ENCODE results near the gene C4BPA. TPM values are rescaled to one million over a fixed set of nuclear protein-coding genes. Genes with fewer than 3 reads are reported as not detected.

Gene C4BPA
- polyA plus RNA-seq, 1 donor: 0.17 TPM

DNA sequence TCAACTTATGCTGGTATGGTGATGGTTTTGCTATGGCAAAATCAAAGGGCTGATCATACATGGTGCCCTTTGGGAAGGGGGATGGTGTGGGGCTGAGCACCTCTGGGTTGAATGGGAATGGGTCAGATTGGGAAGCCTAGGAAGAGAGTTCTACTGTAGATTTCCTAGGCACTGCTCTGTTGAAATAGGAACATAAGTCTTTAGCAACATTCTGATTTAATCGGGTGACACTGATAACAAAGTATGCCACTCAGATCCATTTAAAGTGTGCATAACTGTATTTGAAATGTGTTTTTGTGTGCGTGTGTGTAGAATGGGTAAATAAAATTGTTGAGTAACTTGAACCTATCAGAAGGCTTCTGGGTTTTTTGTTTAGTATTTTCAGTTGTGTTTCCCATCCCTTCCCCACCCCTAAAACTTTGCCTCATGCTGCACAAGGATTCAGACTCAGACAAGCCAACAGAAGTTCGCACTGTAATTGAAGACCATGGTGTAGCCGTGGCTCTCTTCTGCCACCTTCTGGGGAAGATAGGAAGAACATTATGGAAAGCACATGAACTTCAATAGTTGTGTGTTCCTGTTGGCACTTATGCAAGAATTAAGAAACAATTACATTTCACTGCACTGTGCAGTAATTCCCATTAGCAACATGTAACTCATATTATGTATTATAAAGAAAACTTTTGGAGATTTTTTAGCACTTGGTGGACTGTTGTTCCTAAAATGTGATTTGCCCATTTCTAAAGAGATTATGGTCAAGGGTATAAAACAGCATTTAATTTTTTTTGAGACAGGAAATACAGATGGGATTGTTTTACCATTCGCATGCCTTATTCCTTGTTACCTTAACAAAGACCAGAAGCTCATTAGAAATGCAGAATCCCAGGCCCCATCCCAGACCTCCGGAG lies 26.3 kb upstream of the C4BPA start:
- DNase-seq: peak; percentile 77

- DNase-seq: no peak
These were observed 25.4 kb upstream of the C4BPA start for GRCh38 chr1:207078578-207079132.

- no peak for DNase-seq
These were observed 24.3 kb upstream of the C4BPA start for GRCh38 chr1:207079706-207080241.

DNA sequence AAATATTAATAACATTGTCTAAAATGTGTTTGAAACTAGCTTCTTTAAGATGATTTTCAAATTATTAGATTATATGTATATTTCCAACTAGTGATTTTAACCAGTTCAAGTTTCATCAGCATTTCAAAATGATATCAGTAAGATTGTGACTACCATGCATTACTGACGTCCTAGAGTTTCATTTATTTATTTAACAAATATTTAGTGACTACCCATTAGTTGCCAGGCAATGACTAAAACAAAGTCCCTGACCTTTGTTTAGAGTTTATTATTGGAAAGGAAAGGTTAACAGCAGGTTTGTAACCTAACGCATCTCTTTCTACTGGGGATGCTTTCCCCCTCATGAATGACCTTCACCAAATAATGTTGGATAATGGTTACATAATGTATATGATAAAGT lies 22.9 kb upstream of the C4BPA start:
- DNase-seq: no peak

- DNase-seq: no peak
These were observed 22.2 kb upstream of the C4BPA start for GRCh38 chr1:207081806-207082205.

GRCh38 chr1:207084232-207084631 lies 19.8 kb upstream of the C4BPA start:
- DNase-seq: no peak

DNA sequence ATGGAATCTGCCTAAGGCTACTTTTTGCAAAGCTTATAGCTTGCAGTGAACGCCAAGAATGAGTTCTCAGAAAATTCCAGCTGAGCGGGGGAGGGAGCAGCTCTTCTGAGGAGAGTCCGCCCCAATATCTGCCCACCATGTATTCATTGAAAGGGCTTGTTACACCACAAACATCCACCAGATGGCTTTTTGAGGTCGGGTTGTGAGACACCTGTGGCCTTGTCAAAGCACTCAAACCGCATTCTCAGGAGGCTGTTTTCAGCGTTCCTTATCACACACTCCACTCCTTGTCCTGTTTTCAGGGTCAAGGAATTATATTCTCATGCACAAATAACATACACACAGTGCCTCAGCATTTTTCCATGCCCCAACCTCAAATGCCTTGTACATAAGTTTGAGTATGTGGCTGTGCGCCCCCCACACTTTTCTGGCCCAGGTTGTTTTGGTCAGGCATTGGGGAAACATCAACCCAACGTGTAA lies 19.3 kb upstream of the C4BPA start:
- DNase-seq: peak; percentile 42

GRCh38 chr1:207085887-207086286 lies 18.1 kb upstream of the C4BPA start:
- DNase-seq: no peak

GRCh38 chr1:207088161-207088560 lies 15.9 kb upstream of the C4BPA start:
- DNase-seq: no peak

- DNase-seq: no peak
These were observed 15.1 kb upstream of the C4BPA start, which contains the start of gene C4BPB for GRCh38 chr1:207088701-207089626. Gene C4BPB, plus strand, starts transcription at chr1:207088860. Its CDS starts 672 bp downstream, at chr1:207089532.

- DNase-seq: no peak
These were observed 14.2 kb upstream of the C4BPA start for GRCh38 chr1:207089627-207090355.

DNA sequence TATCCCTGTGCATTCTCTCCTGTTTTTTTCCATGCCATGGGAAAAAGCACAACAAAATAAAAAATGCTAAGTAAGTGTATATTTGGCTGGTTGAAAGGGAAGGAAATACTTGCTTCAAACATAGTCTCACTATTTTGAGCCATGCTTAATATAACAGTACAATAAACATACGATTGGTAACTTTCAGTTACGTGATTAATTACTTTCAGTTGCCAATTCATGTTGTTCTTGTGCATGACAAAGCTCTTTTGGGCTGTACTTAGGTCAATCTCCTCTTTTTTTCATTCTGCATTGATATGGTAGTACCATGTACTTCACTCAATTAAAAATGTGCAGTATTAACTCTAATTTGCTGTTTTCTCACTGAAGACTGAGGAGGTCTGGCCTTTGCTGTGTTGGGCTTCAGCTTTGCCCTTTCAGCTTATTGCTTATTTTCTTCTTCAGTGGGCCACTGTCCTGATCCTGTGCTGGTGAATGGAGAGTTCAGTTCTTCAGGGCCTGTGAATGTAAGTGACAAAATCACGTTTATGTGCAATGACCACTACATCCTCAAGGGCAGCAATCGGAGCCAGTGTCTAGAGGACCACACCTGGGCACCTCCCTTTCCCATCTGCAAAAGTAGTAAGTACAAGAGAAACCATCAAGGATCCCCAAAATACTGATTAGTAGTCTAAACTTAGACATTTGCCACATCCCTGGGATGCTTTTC lies 12.7 kb upstream of the C4BPA start:
- no peak for DNase-seq

DNA sequence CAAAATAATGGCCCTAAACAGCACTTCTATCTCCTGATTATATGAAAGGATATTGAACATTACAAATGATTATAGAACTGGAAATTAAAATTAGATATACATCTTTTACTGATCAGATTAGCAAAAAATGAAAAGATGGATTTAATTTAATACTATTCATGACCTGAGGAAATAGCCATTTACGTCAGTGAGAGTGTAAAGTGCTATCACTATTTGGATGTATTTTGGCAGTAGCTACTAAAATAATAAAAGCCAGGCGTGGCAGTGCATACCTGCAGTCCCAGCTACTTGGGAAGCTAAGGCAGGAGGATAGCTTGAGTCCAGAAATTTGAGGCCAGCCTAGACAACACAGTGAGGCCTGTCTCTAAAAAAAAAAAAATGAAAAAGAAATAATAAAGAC lies 10.1 kb upstream of the C4BPA start:
- no peak for DNase-seq

GRCh38 chr1:207097871-207098324 lies 6.1 kb upstream of the C4BPA start:
- DNase-seq: no peak

DNA sequence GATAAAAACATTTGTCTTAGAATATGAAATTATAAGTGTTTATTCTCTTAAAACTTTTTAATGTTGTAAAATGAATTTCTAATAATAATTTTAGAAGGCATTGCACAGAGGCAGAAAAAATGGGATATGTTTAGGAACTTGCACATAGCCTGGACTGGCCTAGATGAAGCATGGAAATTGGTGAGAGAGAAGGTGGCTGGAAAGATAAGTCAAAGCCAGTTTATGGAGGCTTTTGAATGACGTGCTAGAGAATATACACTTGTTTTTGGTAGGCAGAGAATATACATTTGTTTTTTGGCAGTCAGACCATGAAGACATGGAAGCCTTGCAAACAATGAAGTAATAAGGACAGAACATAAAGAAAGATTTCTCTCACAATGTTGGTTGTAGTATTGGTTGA lies 2.3 kb upstream of the C4BPA start:
- DNase-seq: no peak

GRCh38 chr1:207102146-207102545 lies 1.9 kb upstream of the C4BPA start:
- DNase-seq: no peak

GRCh38 chr1:207102659-207103058 lies 1.4 kb upstream of the C4BPA start:
- DNase-seq: no peak

GRCh38 chr1:207109004-207109403 lies 5.0 kb downstream of the C4BPA start:
- DNase-seq: no peak

- peak; percentile 20 for DNase-seq
These were observed 8.7 kb downstream of the C4BPA start for GRCh38 chr1:207112616-207113296.

GRCh38 chr1:207115269-207115668 lies 11.2 kb downstream of the C4BPA start:
- no peak for DNase-seq
